Activated T-helper 2 cell treated with anti-CD3 and anti-CD28 coated beads, Interferon-gamma antibody, Interleukin-2, Interleukin-4, amounts not matched to agents 10 μg/mL and 5 μg/mL and 100 μg/mL, durations not matched to agents 14 hours and 24 hours and 36 hours (primary cell): ENCODE data around the gene CALM1. TPM values are rescaled to one million over a fixed set of nuclear protein-coding genes. Genes with fewer than 3 reads are reported as not detected.

ENCODE experiments used
- DNase-seq: peaks from one replicate; pipeline ENCODE4 v3.0.0; 2021; ENCODE audit warnings: low spot score
- H3K27ac Mint-ChIP-seq: one replicate; pipeline ENCODE4 v1.8.0; 2021; ENCODE audit warnings: mixed read lengths
- H3K27me3 Mint-ChIP-seq: one replicate; pipeline ENCODE4 v1.8.0; 2021; ENCODE audit warnings: low read depth, mixed read lengths
- H3K36me3 Mint-ChIP-seq: one replicate; pipeline ENCODE4 v1.8.0; 2021; ENCODE audit warnings: low read depth, mixed read lengths
- H3K4me1 Mint-ChIP-seq: one replicate; pipeline ENCODE4 v1.8.0; 2021; ENCODE audit warnings: low read depth, mixed read lengths
- H3K4me3 Mint-ChIP-seq: one replicate; pipeline ENCODE4 v1.8.0; 2021; ENCODE audit warnings: low read depth, mild to moderate bottlenecking, moderate library complexity, mixed read lengths
- H3K9me3 Mint-ChIP-seq: one replicate; pipeline ENCODE4 v1.8.0; 2021; ENCODE audit warnings: mixed read lengths
- intact Hi-C: fragments of 100-400 bp; cut with micrococcal nuclease; formaldehyde crosslinking; loops from one replicate; pipeline ENCODE4 v1.15.1; 2023
- total RNA-seq: library from RNA; stranded (reverse); gene quantifications from 2 replicates; pipeline ENCODE4 v1.2.3, GENCODE V29; 2022

Gene CALM1
- total RNA-seq, 1 donor from 2014 or later = 470 TPM

- intact Hi-C loops = no loop called here
- Mint-ChIP-seq H3K27ac (no peak overlapping the region), H3K4me3 (no peak overlapping the region), H3K27me3 (no peaks in the 10 kb centered on the region), H3K36me3 (peaks cover 83% of the 10 kb centered on the region), H3K9me3 (no peaks in the 10 kb centered on the region), H3K4me1 (peaks cover 41% of the 10 kb centered on the region)
- DNase-seq = no peak
Observed at GRCh38 chr14:90405101-90405500, 8.3 kb downstream of the CALM1 start.

- no peaks in the 10 kb centered on the region for H3K9me3 Mint-ChIP-seq
- peak overlapping the region; percentile 19 for H3K27ac Mint-ChIP-seq
- DNase-seq = no peak
- no peak overlapping the region for H3K4me3 Mint-ChIP-seq
- intact Hi-C loops = no loop called here
- peaks cover 77% of the 10 kb centered on the region for H3K36me3 Mint-ChIP-seq
- H3K4me1 Mint-ChIP-seq = peaks cover 38% of the 10 kb centered on the region
- no peaks in the 10 kb centered on the region for H3K27me3 Mint-ChIP-seq
Observed at GRCh38 chr14:90405755-90406154, 8.9 kb downstream of the CALM1 start.

GRCh38 chr14:90406384-90406798 is 9.6 kb downstream of the CALM1 start:
- Mint-ChIP-seq H3K9me3 (no peaks in the 10 kb centered on the region), H3K4me3 (no peak overlapping the region), H3K36me3 (peaks cover 70% of the 10 kb centered on the region), H3K27ac (peak overlapping the region; percentile 19), H3K4me1 (peaks cover 32% of the 10 kb centered on the region), H3K27me3 (no peaks in the 10 kb centered on the region)
- intact Hi-C loops = no loop called here
- DNase-seq = no peak

GRCh38 chr14:90407230-90407629 is 10.4 kb downstream of the CALM1 start:
- no peak overlapping the region for H3K27ac Mint-ChIP-seq
- H3K36me3 Mint-ChIP-seq = peaks cover 62% of the 10 kb centered on the region

GRCh38 chr14:90408713-90409112 is 11.9 kb downstream of the CALM1 start:
- DNase-seq = no peak
- peaks cover 16% of the 10 kb centered on the region for H3K4me1 Mint-ChIP-seq
- H3K36me3 Mint-ChIP-seq = peaks cover 47% of the 10 kb centered on the region
- no peak overlapping the region for H3K4me3 Mint-ChIP-seq
- H3K9me3 Mint-ChIP-seq = no peaks in the 10 kb centered on the region
- intact Hi-C loops = no loop called here
- no peaks in the 10 kb centered on the region for H3K27me3 Mint-ChIP-seq
- H3K27ac Mint-ChIP-seq = no peak overlapping the region

More at GRCh38 chr14:90407230-90407629, 10.4 kb downstream of the CALM1 start:
- Mint-ChIP-seq H3K4me1 (peaks cover 24% of the 10 kb centered on the region), H3K4me3 (no peak overlapping the region), H3K27me3 (no peaks in the 10 kb centered on the region), H3K9me3 (no peaks in the 10 kb centered on the region)
- intact Hi-C loops = no loop called here
- no peak for DNase-seq

- Mint-ChIP-seq H3K27me3 (no peaks in the 10 kb centered on the region), H3K27ac (no peak overlapping the region), H3K36me3 (peaks cover 42% of the 10 kb centered on the region), H3K4me1 (peaks cover 13% of the 10 kb centered on the region), H3K9me3 (no peaks in the 10 kb centered on the region), H3K4me3 (no peak overlapping the region)
- intact Hi-C loops = no loop called here
- DNase-seq = no peak
Observed at GRCh38 chr14:90409209-90409730, 12.4 kb downstream of the CALM1 start.

GRCh38 chr14:90412058-90412457 is 15.2 kb downstream of the CALM1 start:
- H3K4me3 Mint-ChIP-seq = no peak overlapping the region
- H3K9me3 Mint-ChIP-seq = no peaks in the 10 kb centered on the region
- H3K4me1 Mint-ChIP-seq = peaks cover 5% of the 10 kb centered on the region
- intact Hi-C loops = no loop called here
- H3K36me3 Mint-ChIP-seq = peaks cover 16% of the 10 kb centered on the region
- no peak for DNase-seq
- no peak overlapping the region for H3K27ac Mint-ChIP-seq
- H3K27me3 Mint-ChIP-seq = no peaks in the 10 kb centered on the region

- H3K4me1 Mint-ChIP-seq = no peaks in the 10 kb centered on the region
- H3K27ac Mint-ChIP-seq = no peak overlapping the region
- H3K36me3 Mint-ChIP-seq = no peaks in the 10 kb centered on the region
- DNase-seq = no peak
- H3K27me3 Mint-ChIP-seq = no peaks in the 10 kb centered on the region
- no peaks in the 10 kb centered on the region for H3K9me3 Mint-ChIP-seq
- H3K4me3 Mint-ChIP-seq = no peak overlapping the region
- intact Hi-C loops = no loop called here
Observed at GRCh38 chr14:90416720-90417119, 19.9 kb downstream of the CALM1 start.

GRCh38 chr14:90418053-90418452 is 21.2 kb downstream of the CALM1 start:
- no peaks in the 10 kb centered on the region for H3K36me3 Mint-ChIP-seq
- H3K27me3 Mint-ChIP-seq = no peaks in the 10 kb centered on the region
- H3K27ac Mint-ChIP-seq = no peak overlapping the region
- intact Hi-C loops = no loop called here
- no peak for DNase-seq
- no peaks in the 10 kb centered on the region for H3K9me3 Mint-ChIP-seq
- no peaks in the 10 kb centered on the region for H3K4me1 Mint-ChIP-seq
- no peak overlapping the region for H3K4me3 Mint-ChIP-seq

GRCh38 chr14:90419200-90419599 is 22.4 kb downstream of the CALM1 start:
- no peaks in the 10 kb centered on the region for H3K27me3 Mint-ChIP-seq
- intact Hi-C loops = no loop called here
- H3K9me3 Mint-ChIP-seq = no peaks in the 10 kb centered on the region

GRCh38 chr14:90421001-90421631 is 24.3 kb downstream of the CALM1 start:
- no peak overlapping the region for H3K4me3 Mint-ChIP-seq
- no peak overlapping the region for H3K27ac Mint-ChIP-seq
- intact Hi-C loops = no loop called here
- H3K27me3 Mint-ChIP-seq = no peaks in the 10 kb centered on the region
- no peaks in the 10 kb centered on the region for H3K4me1 Mint-ChIP-seq
- no peaks in the 10 kb centered on the region for H3K9me3 Mint-ChIP-seq
- no peak for DNase-seq
- H3K36me3 Mint-ChIP-seq = no peaks in the 10 kb centered on the region

More at GRCh38 chr14:90419200-90419599, 22.4 kb downstream of the CALM1 start:
- no peaks in the 10 kb centered on the region for H3K4me1 Mint-ChIP-seq
- H3K27ac Mint-ChIP-seq = no peak overlapping the region
- H3K36me3 Mint-ChIP-seq = no peaks in the 10 kb centered on the region
- DNase-seq = no peak
- no peak overlapping the region for H3K4me3 Mint-ChIP-seq

GRCh38 chr14:90421632-90422020 is 24.8 kb downstream of the CALM1 start:
- no peaks in the 10 kb centered on the region for H3K9me3 Mint-ChIP-seq
- no peaks in the 10 kb centered on the region for H3K36me3 Mint-ChIP-seq
- H3K4me1 Mint-ChIP-seq = no peaks in the 10 kb centered on the region
- no peak overlapping the region for H3K27ac Mint-ChIP-seq
- no peaks in the 10 kb centered on the region for H3K27me3 Mint-ChIP-seq
- intact Hi-C loops = no loop called here
- no peak for DNase-seq
- no peak overlapping the region for H3K4me3 Mint-ChIP-seq

- Mint-ChIP-seq H3K27me3 (no peaks in the 10 kb centered on the region), H3K9me3 (no peaks in the 10 kb centered on the region), H3K36me3 (no peaks in the 10 kb centered on the region), H3K4me3 (no peak overlapping the region), H3K27ac (no peak overlapping the region), H3K4me1 (no peaks in the 10 kb centered on the region)
- DNase-seq = no peak
- intact Hi-C loops = no loop called here
Observed at GRCh38 chr14:90423166-90423565, 26.3 kb downstream of the CALM1 start.
